ENCODE data around the gene ITGB5.

DNA sequence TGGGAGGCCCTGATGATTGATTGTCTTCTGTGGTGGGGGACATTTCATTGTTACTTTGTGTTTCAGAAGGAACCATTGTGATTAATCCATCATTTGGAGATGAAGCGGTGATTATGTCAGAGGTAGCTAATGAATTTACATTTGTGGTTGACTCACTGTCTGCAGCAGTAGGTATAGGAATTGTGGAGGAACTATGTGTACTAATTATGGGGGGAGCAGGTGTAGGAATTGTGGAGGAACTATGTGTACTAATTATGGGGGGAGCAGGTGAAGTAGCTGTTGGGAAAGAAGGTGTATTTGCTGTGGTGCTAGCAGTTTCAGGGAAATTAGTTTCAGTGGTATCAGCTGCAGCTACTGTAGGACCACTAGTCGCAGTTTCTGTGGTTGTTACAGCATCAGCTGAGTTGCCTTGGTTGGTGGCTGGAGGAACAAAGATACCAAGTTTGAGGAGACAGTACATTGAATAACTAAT is 40.4 kb upstream of the ITGB5 start:
- TF ChIP-seq EZH2phosphoT487 (IDR thresholded peaks at IDR 0.05; ENCODE audit: insufficient read depth, low read depth) (no peak), EZH2 (IDR thresholded peaks at IDR 0.05; ENCODE audit: insufficient read depth, poor library complexity, severe bottlenecking) (no peak)
